ENCODE measurements around the gene TNPO3.

Gene TNPO3

GRCh38 chr7:128933180-128933891, 121.6 kb downstream of the TNPO3 start:
- DNase-seq (ENCODE audit: low read depth, low spot score): no peak
- POLR2A ChIA-PET: no interaction called here
- TF ChIP-seq CTCF (IDR thresholded peaks at IDR 0.05; ENCODE audit: insufficient read depth, low read length, missing control alignments): no peak
- CTCF ChIA-PET: interaction anchor here (0.9 to 1.3 kb wide), 2 partner anchors 20 to 158 kb away, joined by 3 read pairs; no protein-coding TSS in a partner anchor
- no peak overlapping the region for H3K4me3 ChIP-seq (ENCODE audit: low read depth, low read length)

GRCh38 chr7:128932862-128933179, 122.1 kb downstream of the TNPO3 start:
- DNase-seq (ENCODE audit: low read depth, low spot score): no peak
- TF ChIP-seq CTCF (IDR thresholded peaks at IDR 0.05; ENCODE audit: insufficient read depth, low read length, missing control alignments): no peak
- no peak overlapping the region for H3K4me3 ChIP-seq (ENCODE audit: low read depth, low read length)
- CTCF ChIA-PET: interaction anchor here (0.9 to 1.3 kb wide), 2 partner anchors 21 to 159 kb away, joined by 3 read pairs; no protein-coding TSS in a partner anchor
- POLR2A ChIA-PET: no interaction called here

GRCh38 chr7:128931965-128932861, 122.7 kb downstream of the TNPO3 start:
- TF ChIP-seq CTCF (IDR thresholded peaks at IDR 0.05; ENCODE audit: insufficient read depth, low read length, missing control alignments): no peak
- CTCF ChIA-PET: interaction anchor here (0.9 to 1.4 kb wide), 3 partner anchors 21 to 232 kb away, joined by 3 to 6 read pairs (median 3); no protein-coding TSS in a partner anchor
- DNase-seq (ENCODE audit: low read depth, low spot score): no peak
- POLR2A ChIA-PET: no interaction called here
- H3K4me3 ChIP-seq (ENCODE audit: low read depth, low read length): no peak overlapping the region

GRCh38 chr7:128931190-128931798, 123.6 kb downstream of the TNPO3 start:
- TF ChIP-seq CTCF (IDR thresholded peaks at IDR 0.05; ENCODE audit: insufficient read depth, low read length, missing control alignments): no peak
- no peak overlapping the region for H3K4me3 ChIP-seq (ENCODE audit: low read depth, low read length)
- DNase-seq (ENCODE audit: low read depth, low spot score): no peak
- ChIA-PET CTCF (interaction anchor here (1.4 kb wide), 1 partner anchor 232 kb away, joined by 6 read pairs; no protein-coding TSS in a partner anchor), POLR2A (no interaction called here)

- DNase-seq (ENCODE audit: low read depth, low spot score): no peak
- ChIA-PET POLR2A (no interaction called here), CTCF (interaction anchor here (0.9 kb wide), 1 partner anchor 10 kb away, joined by 3 read pairs; no protein-coding TSS in a partner anchor)
- no peak for TF ChIP-seq CTCF (IDR thresholded peaks at IDR 0.05; ENCODE audit: insufficient read depth, low read length, missing control alignments)
- no peak overlapping the region for H3K4me3 ChIP-seq (ENCODE audit: low read depth, low read length)
Measured at GRCh38 chr7:128928882-128929788, 125.8 kb downstream of the TNPO3 start.

Measured in AG04449 (cell line).